ENCODE measurements around the gene CSRNP2.

Gene CSRNP2

GRCh38 chr12:51076236-51076930 lies 7.0 kb downstream of the CSRNP2 start:
- DNase-seq: no peak

- no peak for DNase-seq
These were observed 8.0 kb downstream of the CSRNP2 start for GRCh38 chr12:51075390-51075789.

- DNase-seq: no peak
These were observed 11.7 kb downstream of the CSRNP2 start for GRCh38 chr12:51071663-51072062.

- no peak for DNase-seq
These were observed 13.4 kb downstream of the CSRNP2 start for GRCh38 chr12:51070004-51070403.

- no peak for DNase-seq
These were observed 15.6 kb downstream of the CSRNP2 start for GRCh38 chr12:51067771-51068170.

- DNase-seq: no peak
These were observed 16.2 kb downstream of the CSRNP2 start for GRCh38 chr12:51067229-51067628.

GRCh38 chr12:51065530-51065929 lies 17.9 kb downstream of the CSRNP2 start:
- no peak for DNase-seq

GRCh38 chr12:51062631-51063397 lies 20.6 kb downstream of the CSRNP2 start:
- no peak for DNase-seq

GRCh38 chr12:51059086-51059485 lies 24.3 kb downstream of the CSRNP2 start:
- DNase-seq: no peak

GRCh38 chr12:51056242-51056641 lies 27.2 kb downstream of the CSRNP2 start:
- DNase-seq: no peak

- DNase-seq: no peak
These were observed 28.3 kb downstream of the CSRNP2 start for GRCh38 chr12:51055060-51055459.

- no peak for DNase-seq
These were observed 31.6 kb downstream of the CSRNP2 start for GRCh38 chr12:51051787-51052186.

GRCh38 chr12:51049525-51049924 lies 33.9 kb downstream of the CSRNP2 start:
- no peak for DNase-seq

GRCh38 chr12:51048661-51049251 lies 34.6 kb downstream of the CSRNP2 start:
- no peak for DNase-seq

GRCh38 chr12:51047655-51048540 lies 35.5 kb downstream of the CSRNP2 start, which contains the start of gene LETMD1:
TSS of gene LETMD1 (plus strand) at chr12:51048327. CDS start at chr12:51048357, 30 bp downstream.
- DNase-seq: peak; percentile 99

- DNase-seq: no peak
These were observed 47.1 kb downstream of the CSRNP2 start for GRCh38 chr12:51036279-51036678.

GRCh38 chr12:51033457-51034089 lies 49.8 kb downstream of the CSRNP2 start:
- no peak for DNase-seq

- DNase-seq: no peak
These were observed 50.3 kb downstream of the CSRNP2 start for GRCh38 chr12:51033048-51033447.

GRCh38 chr12:51028813-51029150 lies 54.6 kb downstream of the CSRNP2 start:
- DNase-seq: no peak

GRCh38 chr12:51028126-51028812 lies 55.1 kb downstream of the CSRNP2 start:
- DNase-seq: no peak

- no peak for DNase-seq
These were observed 56.0 kb downstream of the CSRNP2 start for GRCh38 chr12:51027342-51027835.
